A549 (cell line): Measurements from ENCODE around the gene ESR2. TPM values are rescaled to one million over a fixed set of nuclear protein-coding genes. Genes with fewer than 3 reads are reported as not detected.

Source experiments
- ATAC-seq, 2 experiments: fragments of 200-7000 bp in 1 of 2; fragments of >200 bp in 1 of 2; cut with Nextera tagmentation in 1 of 2; cut with Tn5 transposase in 1 of 2; 3 replicates each; pipeline versions ENCODE4 v1.8.0 to v1.9.1; 2018 to 2020; ENCODE audit warnings: mild to moderate bottlenecking in 1 of 2, moderate library complexity in 1 of 2
- CTCF ChIA-PET: fragments of 300-600 bp; sonication (Branson Sonifier 250); formaldehyde crosslinking; extraction: SDS; loops from one replicate; lab custom pipeline; 2021; ENCODE audit warnings: antibody characterized with exemption, inconsistent platforms; lab: Yijun Ruan, JAX
- POLR2A ChIA-PET: fragments of 350-600 bp; formaldehyde crosslinking; extraction: SDS; loops from one replicate; lab custom pipeline; 2021; ENCODE audit warnings: antibody characterized with exemption, inconsistent platforms; lab: Yijun Ruan, JAX
- DNase-seq, 2 experiments: peaks; one replicate each; pipeline versions ENCODE4 v3.0.0 to v3.0.0-alpha.2; 2011 to 2016; ENCODE audit warnings: low read depth in 1 of 2, low spot score in 1 of 2
- FAIRE-seq: peaks from 2 replicates; lab custom pipeline; 2011; peaks lifted over from hg19 to GRCh38; lab: Jason Lieb, UNC
- H3K27ac ChIP-seq, 2 experiments: fragments of >200 bp; sonication (Bioruptor Twin); formaldehyde crosslinking; 3 replicates each; pipeline ENCODE4 v1.5.1; 2016 to 2017
- H3K4me1 ChIP-seq: fragments of >200 bp; sonication (Bioruptor Twin); formaldehyde crosslinking; 3 replicates; pipeline ENCODE4 v1.6.1; 2016
- H3K4me2 ChIP-seq: fragments of >200 bp; sonication (Bioruptor Twin); formaldehyde crosslinking; 3 replicates; pipeline ENCODE4 v1.6.1; 2016
- H3K4me3 ChIP-seq: fragments of >200 bp; sonication (Bioruptor Twin); formaldehyde crosslinking; 3 replicates; pipeline ENCODE4 v1.5.1; 2016
- H3K9me3 ChIP-seq: fragments of >200 bp; sonication (Bioruptor Twin); formaldehyde crosslinking; 3 replicates; pipeline ENCODE4 v1.6.1; 2016
- BHLHE40 ChIP-seq: IDR thresholded peaks from 2 replicates; pipeline ENCODE4 v1.6.1; 2012; ENCODE audit warnings: low read depth, low read length, inconsistent platforms
- CHD2 ChIP-seq: fragments of 150-350 bp; IDR thresholded peaks from 2 replicates; pipeline ENCODE4 v1.6.1; 2014; ENCODE audit warnings: low read length; ENCODE audit not compliant: partially characterized antibody
- CHD4 ChIP-seq: fragments of 200-600 bp; sonication (generic); IDR thresholded peaks from 2 replicates; pipeline ENCODE4 v1.6.1; 2016; ENCODE audit warnings: antibody characterized with exemption, mild to moderate bottlenecking, borderline replicate concordance
- CTCF ChIP-seq: fragments of >200 bp; sonication (Bioruptor Twin); formaldehyde crosslinking; IDR thresholded peaks from 3 replicates; pipeline ENCODE4 v1.5.1; 2016
- EHF ChIP-seq: fragments of 250-450 bp; sonication (Bioruptor Pico); IDR thresholded peaks from 2 replicates; pipeline ENCODE4 v1.5.0; 2020; ENCODE audit warnings: mild to moderate bottlenecking
- EHMT2 ChIP-seq: fragments of 200-600 bp; sonication (generic); IDR thresholded peaks from 2 replicates; pipeline ENCODE4 v1.6.1; 2016; ENCODE audit warnings: antibody characterized with exemption, low read depth, mild to moderate bottlenecking, moderate library complexity
- FOSL2 ChIP-seq, 2 experiments: fragments of 450-650 bp in 1 of 2; fragments of >200 bp in 1 of 2; sonication (Bioruptor Twin) in 1 of 2; formaldehyde crosslinking; IDR thresholded peaks; 2 replicates each; pipeline versions ENCODE4 v1.5.0 to v1.6.1; 2016 to 2020; ENCODE audit warnings: mild to moderate bottlenecking in 1 of 2, moderate library complexity in 1 of 2
- FOXS1 ChIP-seq: fragments of 250-450 bp; sonication (Bioruptor Pico); IDR thresholded peaks from 2 replicates; pipeline ENCODE4 v1.5.0; 2020; ENCODE audit warnings: mild to moderate bottlenecking, moderate library complexity
- HDAC2 ChIP-seq: fragments of 200-600 bp; sonication (generic); IDR thresholded peaks from 2 replicates; pipeline ENCODE4 v1.6.1; 2016
- HMGXB4 ChIP-seq: fragments of 250-450 bp; sonication (Bioruptor Pico); IDR thresholded peaks from 2 replicates; pipeline ENCODE4 v1.5.0; 2021; ENCODE audit warnings: mild to moderate bottlenecking, moderate library complexity, borderline replicate concordance
- HOXA7 ChIP-seq: fragments of 250-450 bp; sonication (Bioruptor Pico); IDR thresholded peaks from 2 replicates; pipeline ENCODE4 v1.5.0; 2020; ENCODE audit warnings: mild to moderate bottlenecking, moderate library complexity
- HOXB13 ChIP-seq: fragments of 250-450 bp; sonication (Bioruptor Pico); IDR thresholded peaks from 2 replicates; pipeline ENCODE4 v1.5.0; 2020; ENCODE audit warnings: low read depth, mild to moderate bottlenecking, moderate library complexity
- JUN ChIP-seq, 2 experiments: fragments of >200 bp; sonication (Bioruptor Twin); formaldehyde crosslinking; IDR thresholded peaks; 2 replicates in 1 of 2; 3 replicates in 1 of 2; pipeline ENCODE4 v1.6.1; 2016 to 2017
- KDM1A ChIP-seq: fragments of 200-600 bp; sonication (generic); IDR thresholded peaks from 2 replicates; pipeline ENCODE4 v1.6.1; 2016; ENCODE audit warnings: low read depth, mild to moderate bottlenecking
- MAFK ChIP-seq: fragments of 450-650 bp; IDR thresholded peaks from 2 replicates; pipeline ENCODE4 v1.6.1; 2014; ENCODE audit not compliant: partially characterized antibody
- MAX ChIP-seq: IDR thresholded peaks from 2 replicates; pipeline ENCODE4 v1.6.1; 2012
- NFE2L2 ChIP-seq: fragments of 150-350 bp; conservative IDR thresholded peaks from 2 replicates; pipeline ENCODE4 v1.6.1; 2014; ENCODE audit warnings: low read length
- NPAS2 ChIP-seq: fragments of 250-450 bp; sonication (Bioruptor Pico); IDR thresholded peaks from 2 replicates; pipeline ENCODE4 v1.8.0; 2022; ENCODE audit warnings: mild to moderate bottlenecking, moderate library complexity, borderline replicate concordance
- RARB ChIP-seq: fragments of 250-450 bp; sonication (Bioruptor Pico); IDR thresholded peaks from 2 replicates; pipeline ENCODE4 v1.8.0; 2021; ENCODE audit warnings: mild to moderate bottlenecking, moderate library complexity
- SREBF2 ChIP-seq: fragments of 450-650 bp; IDR thresholded peaks from 2 replicates; pipeline ENCODE4 v1.6.1; 2014; ENCODE audit warnings: mild to moderate bottlenecking, moderate library complexity
- WGBS: methylation state at CpG from one replicate; pipeline ENCODE4 v1.1.6; 2017; ENCODE audit errors: missing lambda C conversion rate; 5-methylcytosine and 5-hydroxymethylcytosine counted together
- polyA plus RNA-seq, 4 experiments: library from polyadenylated mRNA; depleted of rRNA in 3 of 4; stranded (reverse); fragments of >200 nt; fragmentation: RNase III in 1 of 4; extraction: RNeasy Plus Mini Kit Qiagen cat#74134 plus additional on column Dnase treatment in 1 of 4; gene quantifications; 2 replicates in 3 of 4; 3 replicates in 1 of 4; pipeline ENCODE4 v1.2.3, GENCODE V29; 2011 to 2017
- TF ChIP-seq, protein P1 (sequence below): fragments of 150-350 bp; IDR thresholded peaks from 2 replicates; pipeline ENCODE4 v1.6.1; 2014; ENCODE audit warnings: low read depth, mild to moderate bottlenecking, low read length
- TF ChIP-seq, protein P2 (sequence below): fragments of 250-450 bp; sonication (Bioruptor Pico); IDR thresholded peaks from 2 replicates; pipeline ENCODE4 v1.5.0; 2020; ENCODE audit warnings: low read depth, mild to moderate bottlenecking, moderate library complexity
- TF ChIP-seq, protein P3 (sequence below): fragments of >200 bp; sonication (Bioruptor Twin); formaldehyde crosslinking; IDR thresholded peaks from 2 replicates; pipeline ENCODE4 v1.6.1; 2016

The ESR2 gene
- polyA plus RNA-seq, 2 of the 4 experiments (the other 2 are of a cell fraction): 0.05 to 0.06 TPM

- TF ChIP-seq, protein P1, sequence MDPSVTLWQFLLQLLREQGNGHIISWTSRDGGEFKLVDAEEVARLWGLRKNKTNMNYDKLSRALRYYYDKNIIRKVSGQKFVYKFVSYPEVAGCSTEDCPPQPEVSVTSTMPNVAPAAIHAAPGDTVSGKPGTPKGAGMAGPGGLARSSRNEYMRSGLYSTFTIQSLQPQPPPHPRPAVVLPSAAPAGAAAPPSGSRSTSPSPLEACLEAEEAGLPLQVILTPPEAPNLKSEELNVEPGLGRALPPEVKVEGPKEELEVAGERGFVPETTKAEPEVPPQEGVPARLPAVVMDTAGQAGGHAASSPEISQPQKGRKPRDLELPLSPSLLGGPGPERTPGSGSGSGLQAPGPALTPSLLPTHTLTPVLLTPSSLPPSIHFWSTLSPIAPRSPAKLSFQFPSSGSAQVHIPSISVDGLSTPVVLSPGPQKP: no peak
- TF ChIP-seq, all 56 proteins: peak for 0
Observed at GRCh38 chr14:64329149-64329548, 35.0 kb upstream of the ESR2 start (continued).

DNA sequence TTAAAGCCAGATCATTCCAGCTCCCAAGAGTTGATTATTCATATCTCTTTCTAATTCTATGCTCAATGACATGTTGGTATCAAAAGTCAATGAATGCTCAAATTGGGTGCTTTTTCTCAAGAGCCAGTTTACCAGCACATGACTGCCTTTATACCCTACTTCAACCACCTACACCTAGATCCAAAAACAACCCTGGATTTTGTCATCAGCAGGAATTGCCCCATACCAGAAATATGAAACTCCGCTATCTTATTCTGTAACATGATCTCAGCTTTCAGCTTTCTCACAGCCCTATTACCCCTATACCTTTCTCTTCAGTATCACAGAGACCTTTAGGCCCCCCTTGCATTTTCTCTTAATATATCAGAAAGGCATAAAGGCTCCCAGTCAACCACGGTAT is 32.3 kb upstream of the ESR2 start:
- Histone ChIP-seq H3K27ac (no peak overlapping the region), H3K9me3 (no peaks in the 10 kb centered on the region), H3K4me1 (peaks cover 8% of the 10 kb centered on the region; the same call in 2 of the 3 replicates), H3K4me2 (no peak overlapping the region), H3K4me3 (no peak overlapping the region)
- FAIRE-seq (no peak), ATAC-seq (no peak), DNase-seq (no peak)
- CTCF ChIA-PET: interaction anchor here (1.8 kb wide), 1 partner anchor 22 kb away, joined by 4 read pairs; no protein-coding TSS in a partner anchor
- 94% methylated on average over 2 of the region's 2 CpGs for WGBS
- TF ChIP-seq, protein P2, sequence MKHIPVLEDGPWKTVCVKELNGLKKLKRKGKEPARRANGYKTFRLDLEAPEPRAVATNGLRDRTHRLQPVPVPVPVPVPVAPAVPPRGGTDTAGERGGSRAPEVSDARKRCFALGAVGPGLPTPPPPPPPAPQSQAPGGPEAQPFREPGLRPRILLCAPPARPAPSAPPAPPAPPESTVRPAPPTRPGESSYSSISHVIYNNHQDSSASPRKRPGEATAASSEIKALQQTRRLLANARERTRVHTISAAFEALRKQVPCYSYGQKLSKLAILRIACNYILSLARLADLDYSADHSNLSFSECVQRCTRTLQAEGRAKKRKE (CRISPR knock-in tag): no peak
- TF ChIP-seq NPAS2 (CRISPR knock-in tag) (no peak), RARB (CRISPR knock-in tag) (no peak), NFE2L2 (no peak), EHF (no peak), EHMT2 (no peak), CHD4 (no peak), HOXB13 (CRISPR knock-in tag) (no peak), JUN (IDR thresholded peaks at IDR 0.05) (no peak), HOXA7 (CRISPR knock-in tag) (no peak), FOXS1 (no peak), CHD2 (no peak)
- POLR2A ChIA-PET: no interaction called here

GRCh38 chr14:64324895-64325294 is 30.7 kb upstream of the ESR2 start:
- ATAC-seq: no peak
- TF ChIP-seq KDM1A: no peak
- no peak for TF ChIP-seq JUN (IDR thresholded peaks at IDR 0.05)
- no peak for TF ChIP-seq CTCF
- TF ChIP-seq HDAC2: no peak
- TF ChIP-seq CHD4: no peak
- TF ChIP-seq MAX: no peak
- no peak for TF ChIP-seq HMGXB4 (CRISPR knock-in tag)
- no peak for TF ChIP-seq MAFK
- TF ChIP-seq NFE2L2: peak; percentile 24; the same call in 1 of the 2 replicates
- TF ChIP-seq FOSL2 (IDR thresholded peaks at IDR 0.05): no peak
- 0 out of 2 replicates have a peak, but pooled peaks have one; percentile 6 for TF ChIP-seq FOSL2 (CRISPR knock-in tag; IDR thresholded peaks at IDR 0.05)
- TF ChIP-seq BHLHE40: no peak
- TF ChIP-seq SREBF2: no peak
- TF ChIP-seq, protein P3, sequence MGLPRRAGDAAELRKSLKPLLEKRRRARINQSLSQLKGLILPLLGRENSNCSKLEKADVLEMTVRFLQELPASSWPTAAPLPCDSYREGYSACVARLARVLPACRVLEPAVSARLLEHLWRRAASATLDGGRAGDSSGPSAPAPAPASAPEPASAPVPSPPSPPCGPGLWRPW: no peak
- no peak for TF ChIP-seq CHD2

More at GRCh38 chr14:64324895-64325294, 30.7 kb upstream of the ESR2 start:
- ChIA-PET POLR2A (no interaction called here), CTCF (no interaction called here)
- Histone ChIP-seq H3K4me2 (0 out of 3 replicates have a peak overlapping the region, but pooled peaks have one; percentile 3), H3K27ac (peak overlapping the region in 1 of 2 experiments; percentile 33; a peak in 1 of 6 replicates), H3K4me3 (no peak overlapping the region), H3K9me3 (no peaks in the 10 kb centered on the region), H3K4me1 (peaks cover 8% of the 10 kb centered on the region; the same call in 2 of the 3 replicates)
- 78% methylated on average over 1 of the region's 1 CpG for WGBS
- FAIRE-seq: no peak
- no peak for DNase-seq
